GM12892 (cell line): ENCODE data around the gene MAGI2.

Experiments
- POLR2A ChIP-seq: IDR thresholded peaks from 2 replicates; pipeline ENCODE4 v1.6.1; 2011; ENCODE audit warnings: low read depth, low read length, control low read depth
- POLR2AphosphoS5 ChIP-seq: IDR thresholded peaks from 2 replicates; pipeline ENCODE4 v1.6.1; 2011; ENCODE audit warnings: low read depth, low read length, control low read depth
- TAF1 ChIP-seq: IDR thresholded peaks from 2 replicates; pipeline ENCODE4 v1.6.1; 2011; ENCODE audit warnings: low read depth, mild to moderate bottlenecking, control low read depth, low read length, borderline replicate concordance

- TF ChIP-seq POLR2A (no peak), POLR2AphosphoS5 (no peak), TAF1 (no peak)
These were observed 1.9 kb downstream of the MAGI2 start for GRCh38 chr7:79451580-79451979.
